GM23338 (cell line): ENCODE measurements around the gene ZNF689. TPM values are rescaled to one million over a fixed set of nuclear protein-coding genes. Genes with fewer than 3 reads are reported as not detected.

Source experiments
- ATAC-seq: fragments of 200-7000 bp; cut with Tn5 transposase; 3 replicates; pipeline ENCODE4 v1.9.1; 2020
- DNase-seq: peaks from one replicate; pipeline ENCODE4 v3.0.0-alpha.2; 2015; ENCODE audit warnings: low spot score
- H2AFZ ChIP-seq: fragments of 200-600 bp; sonication (generic); 2 replicates; pipeline ENCODE4 v1.8.0; 2016; ENCODE audit warnings: antibody characterized with exemption, mild to moderate bottlenecking, moderate library complexity
- H3F3A ChIP-seq: fragments of 200-600 bp; sonication (generic); replicated peaks from 2 replicates; pipeline ENCODE4 v1.8.0; 2017; ENCODE audit warnings: antibody characterized with exemption, mixed run types, low read depth
- H3K27ac ChIP-seq: fragments of 200-600 bp; sonication (generic); 2 replicates; pipeline ENCODE4 v1.6.1; 2016; ENCODE audit warnings: low read depth
- H3K27me3 ChIP-seq: fragments of 200-600 bp; sonication (generic); 2 replicates; pipeline ENCODE4 v1.8.0; 2016; ENCODE audit warnings: mild to moderate bottlenecking, mixed run types, moderate library complexity; ENCODE audit not compliant: insufficient read depth
- H3K36me3 ChIP-seq: fragments of 200-600 bp; sonication (generic); 2 replicates; pipeline ENCODE4 v1.8.0; 2016; ENCODE audit warnings: mild to moderate bottlenecking; ENCODE audit not compliant: insufficient read depth
- H3K4me1 ChIP-seq: fragments of 200-600 bp; sonication (generic); 2 replicates; pipeline ENCODE4 v1.8.0; 2016; ENCODE audit warnings: mild to moderate bottlenecking, moderate library complexity; ENCODE audit not compliant: insufficient read depth
- H3K4me2 ChIP-seq: fragments of 200-600 bp; sonication (generic); 2 replicates; pipeline ENCODE4 v1.7.1; 2017; ENCODE audit warnings: mixed run types
- H3K4me3 ChIP-seq: fragments of 200-600 bp; sonication (generic); 2 replicates; pipeline ENCODE4 v1.6.1; 2016; ENCODE audit warnings: mixed run types
- H3K79me2 ChIP-seq: fragments of 200-600 bp; sonication (generic); replicated peaks from 2 replicates; pipeline ENCODE4 v1.8.0; 2017; ENCODE audit warnings: mild to moderate bottlenecking; ENCODE audit not compliant: insufficient read depth
- H3K9me2 ChIP-seq: fragments of 200-600 bp; sonication (generic); 2 replicates; pipeline ENCODE4 v1.8.0; 2017; ENCODE audit not compliant: insufficient read depth
- H4K20me1 ChIP-seq: fragments of 200-600 bp; sonication (generic); replicated peaks from 2 replicates; pipeline ENCODE4 v1.8.0; 2017; ENCODE audit warnings: mild to moderate bottlenecking; ENCODE audit not compliant: insufficient read depth
- H3K27ac Mint-ChIP-seq: 2 replicates; pipeline ENCODE4 v1.8.0; 2020; ENCODE audit warnings: inconsistent platforms, mild to moderate bottlenecking, moderate library complexity, mixed read lengths
- H3K27me3 Mint-ChIP-seq: 3 replicates; pipeline ENCODE4 v1.8.0; 2022; ENCODE audit warnings: low read depth, mild to moderate bottlenecking, moderate library complexity, mixed read lengths, inconsistent platforms; ENCODE audit not compliant: insufficient read depth, poor library complexity
- H3K36me3 Mint-ChIP-seq: 3 replicates; pipeline ENCODE4 v1.8.0; 2021; ENCODE audit warnings: low read depth, mild to moderate bottlenecking, inconsistent platforms, moderate library complexity, mixed read lengths
- H3K4me1 Mint-ChIP-seq: 3 replicates; pipeline ENCODE4 v1.8.0; 2020; ENCODE audit warnings: mild to moderate bottlenecking, inconsistent platforms, mixed read lengths
- H3K4me3 Mint-ChIP-seq: 3 replicates; pipeline ENCODE4 v1.8.0; 2021; ENCODE audit warnings: moderate library complexity, mild to moderate bottlenecking, inconsistent platforms, mixed read lengths
- H3K9me3 Mint-ChIP-seq: 3 replicates; pipeline ENCODE4 v1.8.0; 2020; ENCODE audit warnings: moderate library complexity, mild to moderate bottlenecking, inconsistent platforms, mixed read lengths
- CREB1 ChIP-seq: fragments of 250-450 bp; sonication (Bioruptor Pico); IDR thresholded peaks from 2 replicates; pipeline ENCODE4 v1.5.0; 2020; ENCODE audit warnings: low read depth, mild to moderate bottlenecking, moderate library complexity
- EZH2 ChIP-seq: fragments of 200-600 bp; sonication (generic); IDR thresholded peaks from one replicate; pipeline ENCODE4 v1.8.0; 2017; ENCODE audit warnings: antibody characterized with exemption, mild to moderate bottlenecking, low read depth; ENCODE audit not compliant: unreplicated experiment
- EZH2phosphoT487 ChIP-seq: fragments of 200-600 bp; sonication (generic); IDR thresholded peaks from one replicate; pipeline ENCODE4 v1.8.1; 2018; ENCODE audit warnings: antibody characterized with exemption; ENCODE audit not compliant: unreplicated experiment
- JUNB ChIP-seq: IDR thresholded peaks from one replicate; pipeline ENCODE4 v1.6.1; 2016; ENCODE audit warnings: antibody characterized with exemption; ENCODE audit not compliant: unreplicated experiment
- NANOG ChIP-seq: IDR thresholded peaks from 2 replicates; pipeline ENCODE4 v1.6.1; 2016; ENCODE audit warnings: antibody characterized with exemption, borderline replicate concordance
- POLR2AphosphoS5 ChIP-seq: IDR thresholded peaks from 2 replicates; pipeline ENCODE4 v1.6.1; 2016; ENCODE audit warnings: antibody characterized with exemption, low read depth
- REST ChIP-seq: IDR thresholded peaks from one replicate; pipeline ENCODE4 v1.6.1; 2018; ENCODE audit warnings: antibody characterized with exemption; ENCODE audit not compliant: unreplicated experiment
- STAT1 ChIP-seq: IDR thresholded peaks from one replicate; pipeline ENCODE4 v1.6.1; 2016; ENCODE audit warnings: antibody characterized with exemption; ENCODE audit not compliant: unreplicated experiment
- ZNF114 ChIP-seq: fragments of 250-450 bp; sonication (Bioruptor Pico); IDR thresholded peaks from 2 replicates; pipeline ENCODE4 v1.5.0; 2020; ENCODE audit warnings: mild to moderate bottlenecking, moderate library complexity
- ZNF331 ChIP-seq: fragments of 250-450 bp; sonication (Bioruptor Pico); IDR thresholded peaks from 2 replicates; pipeline ENCODE4 v1.5.0; 2020; ENCODE audit warnings: low read depth, mild to moderate bottlenecking, moderate library complexity
- polyA plus RNA-seq: library from polyadenylated mRNA; unstranded; fragments of >200 nt; fragmentation: Nextera tagmentation; extraction: Ambion mirVana; gene quantifications from 2 replicates; pipeline ENCODE4 v1.2.1, GENCODE V29; 2016
- total RNA-seq: library from RNA; depleted of rRNA; stranded (reverse); fragments of >200 nt; shearing (Covaris generic); gene quantifications from 2 replicates; pipeline ENCODE4 v1.2.3, GENCODE V29; 2014
- TF ChIP-seq, protein P1 (sequence below): IDR thresholded peaks from 2 replicates; pipeline ENCODE4 v1.6.1; 2016; ENCODE audit warnings: antibody characterized with exemption
- TF ChIP-seq, protein P2 (sequence below): fragments of 250-450 bp; sonication (Bioruptor Pico); IDR thresholded peaks from 2 replicates; pipeline ENCODE4 v1.5.0; 2020; ENCODE audit warnings: mild to moderate bottlenecking, moderate library complexity
- TF ChIP-seq, protein P3 (sequence below), 2 experiments: fragments of 200-600 bp in 1 of 2; sonication (generic) in 1 of 2; conservative IDR thresholded peaks; 2 replicates each; pipeline versions ENCODE4 v1.5.1 to v1.6.1; 2016 to 2017; ENCODE audit warnings: antibody characterized with exemption in 2 of 2, low read depth in 2 of 2, mild to moderate bottlenecking in 2 of 2, moderate library complexity in 1 of 2

The ZNF689 gene
- total and polyA plus RNA-seq, 2 experiments from 2014 or later, result 5.3 to 16.7 TPM

DNA sequence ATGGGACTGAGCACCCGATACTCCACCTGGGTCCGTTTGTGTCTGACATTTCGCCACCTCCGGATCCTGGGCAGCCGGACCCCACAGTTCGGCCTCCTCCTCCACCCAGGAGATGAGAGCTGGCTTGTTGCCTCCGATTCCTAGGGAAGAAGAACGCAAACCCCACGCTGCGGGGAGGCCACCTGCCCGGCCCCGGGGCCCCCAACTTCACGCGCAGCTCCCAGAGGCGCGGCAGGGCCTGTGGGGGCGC is 52.6 kb downstream of the ZNF689 start:
- ATAC-seq, result peak; percentile 5
- H4K20me1 ChIP-seq, result no peaks in the 10 kb centered on the region
- H3K9me3 Mint-ChIP-seq, result no peaks in the 10 kb centered on the region; the same call in 2 of the 3 replicates
- peaks cover 25% of the 10 kb centered on the region for H3K4me1 ChIP-seq
- H3K27ac Mint-ChIP-seq, result no peak overlapping the region
- peak overlapping the region; percentile 88 for H3K4me2 ChIP-seq
- H3K4me1 Mint-ChIP-seq, result peaks cover 25% of the 10 kb centered on the region
- peak overlapping the region; percentile 81 for H3K4me3 Mint-ChIP-seq
- 0 out of 2 replicates have a peak, but pooled peaks cover 3% of the 10 kb centered on the region for H3K9me2 ChIP-seq
- H3K27me3 Mint-ChIP-seq, result peaks cover 25% of the 10 kb centered on the region
- H3K36me3 ChIP-seq, result no peaks in the 10 kb centered on the region; the same call in 1 of the 2 replicates
- 0 out of 2 replicates have a peak, but pooled peaks cover 17% of the 10 kb centered on the region for H3F3A ChIP-seq
- peak overlapping the region; percentile 64 for H2AFZ ChIP-seq
- TF ChIP-seq POLR2AphosphoS5 (no peak), ZNF114 (CRISPR knock-in tag) (no peak), STAT1 (no peak), CREB1 (CRISPR knock-in tag) (no peak), EZH2 (no peak), NANOG (no peak), EZH2phosphoT487 (no peak), ZNF331 (CRISPR knock-in tag) (no peak), JUNB (no peak), REST (no peak)
- TF ChIP-seq, protein P1, sequence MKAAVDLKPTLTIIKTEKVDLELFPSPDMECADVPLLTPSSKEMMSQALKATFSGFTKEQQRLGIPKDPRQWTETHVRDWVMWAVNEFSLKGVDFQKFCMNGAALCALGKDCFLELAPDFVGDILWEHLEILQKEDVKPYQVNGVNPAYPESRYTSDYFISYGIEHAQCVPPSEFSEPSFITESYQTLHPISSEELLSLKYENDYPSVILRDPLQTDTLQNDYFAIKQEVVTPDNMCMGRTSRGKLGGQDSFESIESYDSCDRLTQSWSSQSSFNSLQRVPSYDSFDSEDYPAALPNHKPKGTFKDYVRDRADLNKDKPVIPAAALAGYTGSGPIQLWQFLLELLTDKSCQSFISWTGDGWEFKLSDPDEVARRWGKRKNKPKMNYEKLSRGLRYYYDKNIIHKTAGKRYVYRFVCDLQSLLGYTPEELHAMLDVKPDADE, result no peak
- TF ChIP-seq, protein P2, sequence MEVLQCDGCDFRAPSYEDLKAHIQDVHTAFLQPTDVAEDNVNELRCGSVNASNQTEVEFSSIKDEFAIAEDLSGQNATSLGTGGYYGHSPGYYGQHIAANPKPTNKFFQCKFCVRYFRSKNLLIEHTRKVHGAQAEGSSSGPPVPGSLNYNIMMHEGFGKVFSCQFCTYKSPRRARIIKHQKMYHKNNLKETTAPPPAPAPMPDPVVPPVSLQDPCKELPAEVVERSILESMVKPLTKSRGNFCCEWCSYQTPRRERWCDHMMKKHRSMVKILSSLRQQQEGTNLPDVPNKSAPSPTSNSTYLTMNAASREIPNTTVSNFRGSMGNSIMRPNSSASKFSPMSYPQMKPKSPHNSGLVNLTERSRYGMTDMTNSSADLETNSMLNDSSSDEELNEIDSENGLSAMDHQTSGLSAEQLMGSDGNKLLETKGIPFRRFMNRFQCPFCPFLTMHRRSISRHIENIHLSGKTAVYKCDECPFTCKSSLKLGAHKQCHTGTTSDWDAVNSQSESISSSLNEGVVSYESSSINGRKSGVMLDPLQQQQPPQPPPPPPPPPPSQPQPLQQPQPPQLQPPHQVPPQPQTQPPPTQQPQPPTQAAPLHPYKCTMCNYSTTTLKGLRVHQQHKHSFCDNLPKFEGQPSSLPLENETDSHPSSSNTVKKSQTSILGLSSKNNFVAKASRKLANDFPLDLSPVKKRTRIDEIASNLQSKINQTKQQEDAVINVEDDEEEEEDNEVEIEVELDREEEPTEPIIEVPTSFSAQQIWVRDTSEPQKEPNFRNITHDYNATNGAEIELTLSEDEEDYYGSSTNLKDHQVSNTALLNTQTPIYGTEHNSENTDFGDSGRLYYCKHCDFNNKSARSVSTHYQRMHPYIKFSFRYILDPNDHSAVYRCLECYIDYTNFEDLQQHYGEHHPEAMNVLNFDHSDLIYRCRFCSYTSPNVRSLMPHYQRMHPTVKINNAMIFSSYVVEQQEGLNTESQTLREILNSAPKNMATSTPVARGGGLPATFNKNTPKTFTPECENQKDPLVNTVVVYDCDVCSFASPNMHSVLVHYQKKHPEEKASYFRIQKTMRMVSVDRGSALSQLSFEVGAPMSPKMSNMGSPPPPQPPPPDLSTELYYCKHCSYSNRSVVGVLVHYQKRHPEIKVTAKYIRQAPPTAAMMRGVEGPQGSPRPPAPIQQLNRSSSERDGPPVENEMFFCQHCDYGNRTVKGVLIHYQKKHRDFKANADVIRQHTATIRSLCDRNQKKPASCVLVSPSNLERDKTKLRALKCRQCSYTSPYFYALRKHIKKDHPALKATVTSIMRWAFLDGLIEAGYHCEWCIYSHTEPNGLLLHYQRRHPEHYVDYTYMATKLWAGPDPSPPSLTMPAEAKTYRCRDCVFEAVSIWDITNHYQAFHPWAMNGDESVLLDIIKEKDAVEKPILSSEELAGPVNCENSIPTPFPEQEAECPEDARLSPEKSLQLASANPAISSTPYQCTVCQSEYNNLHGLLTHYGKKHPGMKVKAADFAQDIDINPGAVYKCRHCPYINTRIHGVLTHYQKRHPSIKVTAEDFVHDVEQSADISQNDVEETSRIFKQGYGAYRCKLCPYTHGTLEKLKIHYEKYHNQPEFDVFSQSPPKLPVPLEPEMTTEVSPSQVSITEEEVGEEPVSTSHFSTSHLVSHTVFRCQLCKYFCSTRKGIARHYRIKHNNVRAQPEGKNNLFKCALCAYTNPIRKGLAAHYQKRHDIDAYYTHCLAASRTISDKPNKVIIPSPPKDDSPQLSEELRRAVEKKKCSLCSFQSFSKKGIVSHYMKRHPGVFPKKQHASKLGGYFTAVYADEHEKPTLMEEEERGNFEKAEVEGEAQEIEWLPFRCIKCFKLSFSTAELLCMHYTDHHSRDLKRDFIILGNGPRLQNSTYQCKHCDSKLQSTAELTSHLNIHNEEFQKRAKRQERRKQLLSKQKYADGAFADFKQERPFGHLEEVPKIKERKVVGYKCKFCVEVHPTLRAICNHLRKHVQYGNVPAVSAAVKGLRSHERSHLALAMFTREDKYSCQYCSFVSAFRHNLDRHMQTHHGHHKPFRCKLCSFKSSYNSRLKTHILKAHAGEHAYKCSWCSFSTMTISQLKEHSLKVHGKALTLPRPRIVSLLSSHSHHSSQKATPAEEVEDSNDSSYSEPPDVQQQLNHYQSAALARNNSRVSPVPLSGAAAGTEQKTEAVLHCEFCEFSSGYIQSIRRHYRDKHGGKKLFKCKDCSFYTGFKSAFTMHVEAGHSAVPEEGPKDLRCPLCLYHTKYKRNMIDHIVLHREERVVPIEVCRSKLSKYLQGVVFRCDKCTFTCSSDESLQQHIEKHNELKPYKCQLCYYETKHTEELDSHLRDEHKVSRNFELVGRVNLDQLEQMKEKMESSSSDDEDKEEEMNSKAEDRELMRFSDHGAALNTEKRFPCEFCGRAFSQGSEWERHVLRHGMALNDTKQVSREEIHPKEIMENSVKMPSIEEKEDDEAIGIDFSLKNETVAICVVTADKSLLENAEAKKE (CRISPR knock-in tag), result no peak
- TF ChIP-seq, protein P3, sequence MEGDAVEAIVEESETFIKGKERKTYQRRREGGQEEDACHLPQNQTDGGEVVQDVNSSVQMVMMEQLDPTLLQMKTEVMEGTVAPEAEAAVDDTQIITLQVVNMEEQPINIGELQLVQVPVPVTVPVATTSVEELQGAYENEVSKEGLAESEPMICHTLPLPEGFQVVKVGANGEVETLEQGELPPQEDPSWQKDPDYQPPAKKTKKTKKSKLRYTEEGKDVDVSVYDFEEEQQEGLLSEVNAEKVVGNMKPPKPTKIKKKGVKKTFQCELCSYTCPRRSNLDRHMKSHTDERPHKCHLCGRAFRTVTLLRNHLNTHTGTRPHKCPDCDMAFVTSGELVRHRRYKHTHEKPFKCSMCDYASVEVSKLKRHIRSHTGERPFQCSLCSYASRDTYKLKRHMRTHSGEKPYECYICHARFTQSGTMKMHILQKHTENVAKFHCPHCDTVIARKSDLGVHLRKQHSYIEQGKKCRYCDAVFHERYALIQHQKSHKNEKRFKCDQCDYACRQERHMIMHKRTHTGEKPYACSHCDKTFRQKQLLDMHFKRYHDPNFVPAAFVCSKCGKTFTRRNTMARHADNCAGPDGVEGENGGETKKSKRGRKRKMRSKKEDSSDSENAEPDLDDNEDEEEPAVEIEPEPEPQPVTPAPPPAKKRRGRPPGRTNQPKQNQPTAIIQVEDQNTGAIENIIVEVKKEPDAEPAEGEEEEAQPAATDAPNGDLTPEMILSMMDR (conservative IDR thresholded peaks at IDR 0.05; ENCODE audit: low read depth in 2 of 2), result no peak; a peak in 1 of 4 replicates
- H3K27me3 ChIP-seq, result no peaks in the 10 kb centered on the region
- no peak for DNase-seq
- peaks cover 3% of the 10 kb centered on the region; the same call in 1 of the 2 replicates for H3K79me2 ChIP-seq
- H3K36me3 Mint-ChIP-seq, result peaks cover 18% of the 10 kb centered on the region
- 0 out of 2 replicates have a peak overlapping the region, but pooled peaks have one; percentile 91 for H3K27ac ChIP-seq
- peak overlapping the region; percentile 91 for H3K4me3 ChIP-seq
